Neural crest cell (in vitro differentiated cells): ENCODE measurements around the gene INPP5F. TPM values are rescaled to one million over a fixed set of nuclear protein-coding genes. Genes with fewer than 3 reads are reported as not detected.

Experiments
- DNase-seq: peaks from one replicate; pipeline ENCODE4 v3.0.0; 2021; ENCODE audit warnings: low read depth, mixed read lengths, low spot score
- H3K27ac Mint-ChIP-seq: one replicate; pipeline ENCODE4 v1.8.0; 2021; ENCODE audit warnings: mild to moderate bottlenecking, mixed read lengths; ENCODE audit not compliant: unreplicated experiment
- H3K27me3 Mint-ChIP-seq: 2 replicates; pipeline ENCODE4 v1.8.0; 2021; ENCODE audit warnings: low read depth, mild to moderate bottlenecking, mixed read lengths
- H3K36me3 Mint-ChIP-seq: 2 replicates; pipeline ENCODE4 v1.8.0; 2021; ENCODE audit warnings: low read depth, mild to moderate bottlenecking, mixed read lengths
- H3K4me1 Mint-ChIP-seq: 2 replicates; pipeline ENCODE4 v1.8.0; 2021; ENCODE audit warnings: mixed read lengths
- H3K4me3 Mint-ChIP-seq: one replicate; pipeline ENCODE4 v1.8.0; 2021; ENCODE audit warnings: mild to moderate bottlenecking, mixed read lengths
- H3K9me3 Mint-ChIP-seq: 2 replicates; pipeline ENCODE4 v1.8.0; 2021; ENCODE audit warnings: mixed read lengths
- total RNA-seq: library from RNA; stranded (reverse); gene quantifications from 2 replicates; pipeline ENCODE4 v1.2.1, GENCODE V29; 2021
- TF ChIP-seq, protein P1 (sequence below): fragments of 200-600 bp; sonication (generic); conservative IDR thresholded peaks from 2 replicates; pipeline ENCODE4 v1.5.0; 2021; ENCODE audit warnings: antibody characterized with exemption, mild to moderate bottlenecking

INPP5F gene
- total RNA-seq, 1 donor from 2014 or later: 95.4 TPM

DNA sequence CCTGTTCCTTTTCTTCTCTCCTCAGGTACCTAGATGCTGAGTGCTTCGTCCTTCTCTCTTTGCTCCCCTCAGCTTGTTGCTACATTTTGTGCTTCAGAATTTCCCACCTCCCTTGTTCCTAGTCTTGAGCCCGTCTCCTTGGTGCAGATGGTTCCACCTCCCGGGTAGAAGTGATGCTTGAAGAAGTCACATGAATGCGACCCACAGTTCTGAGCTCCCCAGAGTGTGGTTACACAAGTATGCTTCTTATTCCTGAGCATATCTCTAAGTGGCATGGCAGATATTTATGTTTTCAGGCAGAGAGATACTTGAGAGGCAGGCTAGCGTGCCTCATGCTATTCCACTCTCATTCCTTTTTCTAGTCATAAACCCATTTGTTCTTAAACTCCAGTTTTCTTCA lies 34.0 kb downstream of the INPP5F start:
- Mint-ChIP-seq H3K27me3 (no peaks in the 10 kb centered on the region), H3K4me3 (no peak overlapping the region), H3K4me1 (peaks cover 26% of the 10 kb centered on the region), H3K36me3 (peaks cover 7% of the 10 kb centered on the region), H3K27ac (peak overlapping the region; percentile 44), H3K9me3 (no peaks in the 10 kb centered on the region)
- TF ChIP-seq, protein P1, sequence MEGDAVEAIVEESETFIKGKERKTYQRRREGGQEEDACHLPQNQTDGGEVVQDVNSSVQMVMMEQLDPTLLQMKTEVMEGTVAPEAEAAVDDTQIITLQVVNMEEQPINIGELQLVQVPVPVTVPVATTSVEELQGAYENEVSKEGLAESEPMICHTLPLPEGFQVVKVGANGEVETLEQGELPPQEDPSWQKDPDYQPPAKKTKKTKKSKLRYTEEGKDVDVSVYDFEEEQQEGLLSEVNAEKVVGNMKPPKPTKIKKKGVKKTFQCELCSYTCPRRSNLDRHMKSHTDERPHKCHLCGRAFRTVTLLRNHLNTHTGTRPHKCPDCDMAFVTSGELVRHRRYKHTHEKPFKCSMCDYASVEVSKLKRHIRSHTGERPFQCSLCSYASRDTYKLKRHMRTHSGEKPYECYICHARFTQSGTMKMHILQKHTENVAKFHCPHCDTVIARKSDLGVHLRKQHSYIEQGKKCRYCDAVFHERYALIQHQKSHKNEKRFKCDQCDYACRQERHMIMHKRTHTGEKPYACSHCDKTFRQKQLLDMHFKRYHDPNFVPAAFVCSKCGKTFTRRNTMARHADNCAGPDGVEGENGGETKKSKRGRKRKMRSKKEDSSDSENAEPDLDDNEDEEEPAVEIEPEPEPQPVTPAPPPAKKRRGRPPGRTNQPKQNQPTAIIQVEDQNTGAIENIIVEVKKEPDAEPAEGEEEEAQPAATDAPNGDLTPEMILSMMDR: no peak
- DNase-seq: no peak

DNA sequence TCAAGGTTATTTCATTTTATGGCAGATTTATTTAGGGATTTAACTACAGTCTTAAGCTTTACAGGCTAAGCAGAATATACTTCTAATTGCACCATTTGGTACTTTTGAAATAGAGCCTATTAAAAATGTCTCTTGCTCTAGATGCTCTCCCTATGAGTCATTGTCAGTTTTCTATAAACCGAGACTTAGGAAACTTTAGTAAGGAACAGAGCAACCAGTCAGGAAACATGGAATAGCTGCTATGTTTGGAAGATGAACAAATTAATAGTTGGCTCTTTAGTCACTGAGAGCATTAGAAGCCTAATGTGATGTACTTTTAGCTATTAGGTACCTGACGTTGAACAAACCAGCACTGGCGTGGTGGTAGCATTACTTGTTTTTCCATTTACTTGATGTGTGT lies 35.3 kb downstream of the INPP5F start:
- peaks cover 26% of the 10 kb centered on the region for H3K4me1 Mint-ChIP-seq
- no peak overlapping the region for H3K27ac Mint-ChIP-seq
- TF ChIP-seq, protein P1: no peak
- no peaks in the 10 kb centered on the region for H3K27me3 Mint-ChIP-seq
- no peaks in the 10 kb centered on the region for H3K9me3 Mint-ChIP-seq
- DNase-seq: no peak
- H3K4me3 Mint-ChIP-seq: no peak overlapping the region
- H3K36me3 Mint-ChIP-seq: peaks cover 7% of the 10 kb centered on the region

DNA sequence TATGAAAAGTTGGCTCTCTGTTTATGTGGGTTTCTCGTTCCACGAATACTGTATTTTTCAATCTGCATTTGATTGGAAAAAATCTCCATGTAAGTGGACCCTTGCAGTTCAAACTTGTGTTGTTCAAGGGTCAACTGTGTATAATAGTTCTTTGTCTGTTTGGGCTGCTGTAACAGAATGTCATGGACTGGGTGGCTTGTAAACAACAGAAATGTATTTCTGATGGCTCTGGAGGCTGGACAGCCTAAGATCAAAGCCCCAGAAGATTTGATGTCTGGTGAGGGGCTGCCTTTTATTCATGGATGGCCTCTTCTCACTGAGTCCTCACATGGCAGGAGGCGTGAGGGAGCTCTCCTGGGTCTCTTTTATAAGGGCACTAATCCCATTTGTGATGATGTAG lies 36.2 kb downstream of the INPP5F start:
- Mint-ChIP-seq H3K27ac (peak overlapping the region; percentile 37), H3K27me3 (no peaks in the 10 kb centered on the region), H3K4me3 (peak overlapping the region; percentile 38), H3K9me3 (no peaks in the 10 kb centered on the region), H3K4me1 (peaks cover 26% of the 10 kb centered on the region), H3K36me3 (peaks cover 7% of the 10 kb centered on the region)
- TF ChIP-seq, protein P1: no peak
- no peak for DNase-seq

DNA sequence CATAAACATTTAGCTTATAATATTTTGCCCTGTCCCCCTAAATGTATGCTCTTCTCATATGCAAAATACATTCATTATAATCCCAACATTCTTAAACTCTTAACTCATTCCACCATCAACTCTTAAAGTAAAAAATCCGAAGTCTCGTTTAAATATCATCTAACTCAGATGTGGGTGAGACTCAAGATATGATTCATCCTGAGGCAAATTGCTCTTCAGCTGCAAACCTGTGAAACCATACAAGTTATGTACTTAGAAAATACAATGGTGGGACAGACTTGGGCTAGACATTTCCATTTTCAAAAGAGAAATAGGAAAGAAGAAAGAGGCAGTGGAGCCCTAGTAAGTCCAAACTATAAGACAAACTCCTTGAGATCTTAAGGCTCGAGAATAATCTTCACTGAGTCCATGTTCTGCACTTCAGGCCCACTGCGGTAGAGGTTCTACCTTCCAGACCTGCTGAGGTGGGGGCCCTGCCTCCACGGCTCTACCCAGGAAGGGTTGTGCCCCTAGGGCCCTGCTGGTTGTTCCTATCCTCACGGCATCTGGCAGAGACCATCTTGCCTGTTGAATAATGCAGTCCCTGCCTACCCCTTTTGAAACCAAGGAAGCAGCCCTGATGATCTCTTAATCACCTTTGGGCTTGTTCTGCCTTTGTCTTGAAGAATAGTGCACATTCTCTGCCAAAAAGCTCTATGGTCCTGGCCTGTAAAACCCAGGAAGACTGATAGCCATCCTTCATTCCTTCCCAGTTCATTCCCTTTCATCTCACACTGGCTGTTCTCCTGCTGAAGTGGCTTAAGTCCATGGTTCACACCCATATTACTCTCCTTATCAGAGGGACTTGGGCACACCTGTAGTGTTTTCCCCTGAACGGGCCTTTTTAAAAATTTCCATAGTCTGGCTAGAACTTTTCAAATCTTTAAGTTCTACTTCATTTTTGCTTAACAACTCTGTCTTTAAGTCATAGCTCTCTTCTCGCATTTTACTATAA lies 37.3 kb downstream of the INPP5F start:
- DNase-seq: no peak
- Mint-ChIP-seq H3K36me3 (peaks cover 4% of the 10 kb centered on the region), H3K4me1 (peaks cover 26% of the 10 kb centered on the region), H3K27me3 (no peaks in the 10 kb centered on the region), H3K27ac (no peak overlapping the region), H3K9me3 (no peaks in the 10 kb centered on the region), H3K4me3 (no peak overlapping the region)
- TF ChIP-seq, protein P1: no peak

DNA sequence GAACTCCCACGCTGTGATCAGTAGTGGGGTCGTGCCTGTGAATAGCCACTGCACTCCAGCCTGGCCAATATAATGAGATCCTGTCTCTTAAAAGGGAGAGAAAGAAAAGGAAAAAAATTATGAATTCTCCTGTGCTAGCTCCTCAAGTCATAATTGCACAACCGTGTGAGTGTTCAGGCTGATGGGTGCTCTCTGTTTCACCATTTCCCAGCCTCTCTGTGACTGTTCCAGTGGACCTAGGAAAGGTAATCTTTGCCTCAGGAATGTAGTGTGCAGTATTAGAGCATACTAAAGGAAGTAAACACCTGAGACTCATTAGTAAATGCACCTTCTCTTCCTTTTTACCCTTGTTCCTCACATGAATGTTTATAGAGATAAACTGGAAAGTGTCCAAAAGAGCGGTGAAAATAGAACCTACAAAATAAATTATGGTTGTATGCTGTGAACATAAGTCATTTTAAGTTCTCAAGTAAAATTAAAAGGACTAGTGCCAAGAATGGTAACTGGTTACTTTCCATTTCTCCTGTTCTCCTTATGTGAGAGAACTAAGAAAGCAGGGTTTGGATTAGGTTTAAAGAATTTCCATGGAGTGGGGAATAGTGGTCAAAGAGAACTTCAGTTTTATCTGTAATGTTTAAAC lies 42.7 kb downstream of the INPP5F start:
- TF ChIP-seq, protein P1: no peak
- Mint-ChIP-seq H3K27me3 (no peaks in the 10 kb centered on the region), H3K4me1 (peaks cover 3% of the 10 kb centered on the region), H3K27ac (no peak overlapping the region), H3K36me3 (peaks cover 9% of the 10 kb centered on the region), H3K4me3 (no peak overlapping the region), H3K9me3 (no peaks in the 10 kb centered on the region)
- no peak for DNase-seq
